ENCODE measurements around the gene USO1.
"Not testable (repeated sequence)": the region's sequence is repeated elsewhere in the genome, so short reads cannot be mapped to it uniquely, and the experiment has no call there.

USO1 gene

DNA sequence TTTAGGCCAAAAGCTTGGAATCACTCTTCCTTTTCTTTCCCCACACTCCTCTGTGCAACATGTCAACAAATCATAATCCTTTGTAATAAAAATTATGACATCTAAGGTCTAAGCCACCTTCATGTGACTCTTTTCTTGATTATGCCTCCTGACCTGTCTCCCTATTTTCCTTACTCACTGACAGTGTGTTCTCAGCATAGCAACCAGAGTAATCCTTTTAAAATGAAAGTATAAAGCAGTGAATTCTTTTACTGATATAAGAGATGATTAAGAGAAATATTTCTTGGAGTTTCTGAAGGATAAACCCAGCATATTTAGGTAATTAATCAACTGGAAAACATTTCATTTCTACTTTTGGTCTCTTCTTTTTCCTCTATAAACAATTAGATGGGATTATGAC lies 44.7 kb downstream of the USO1 start:
- DNase-seq (ENCODE audit: low spot score) = no peak

DNA sequence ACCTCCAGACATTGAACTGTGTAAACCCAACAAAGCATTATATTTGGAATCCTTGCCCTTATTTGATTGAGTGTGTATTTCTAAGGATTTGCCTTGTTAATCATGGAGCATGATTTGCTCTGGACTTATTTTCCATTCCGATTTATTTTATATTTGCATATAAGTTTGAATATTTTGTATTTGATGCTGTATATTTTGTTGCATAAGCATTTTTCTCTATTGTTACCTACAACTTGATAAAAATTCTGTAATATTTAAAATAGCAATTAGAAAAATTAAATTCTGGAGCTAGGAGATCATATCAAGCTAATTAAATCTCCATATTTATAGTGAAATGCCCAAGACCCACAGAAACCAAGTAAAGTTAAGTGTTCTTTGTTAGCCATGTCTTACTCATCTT lies 47.2 kb downstream of the USO1 start:
- no peak for DNase-seq (ENCODE audit: low spot score)

DNA sequence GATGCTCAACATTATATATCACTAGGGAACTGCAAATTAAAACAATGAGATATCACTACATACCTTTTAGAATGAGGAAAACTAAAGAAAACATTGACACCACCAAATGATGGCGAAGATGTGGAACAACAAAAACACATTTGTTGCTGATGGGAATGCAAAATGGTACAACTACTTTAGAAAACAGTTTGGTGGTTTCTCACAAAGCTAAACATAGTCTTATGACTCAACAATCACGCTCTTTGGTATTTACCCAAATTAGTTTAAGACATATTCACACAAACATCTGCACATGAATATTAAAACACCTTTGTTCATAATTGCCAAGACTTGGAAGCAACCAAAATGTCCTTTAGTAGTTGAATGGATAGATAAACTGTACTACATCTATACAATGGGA lies 53.2 kb downstream of the USO1 start:
- no peak for DNase-seq (ENCODE audit: low spot score)

DNA sequence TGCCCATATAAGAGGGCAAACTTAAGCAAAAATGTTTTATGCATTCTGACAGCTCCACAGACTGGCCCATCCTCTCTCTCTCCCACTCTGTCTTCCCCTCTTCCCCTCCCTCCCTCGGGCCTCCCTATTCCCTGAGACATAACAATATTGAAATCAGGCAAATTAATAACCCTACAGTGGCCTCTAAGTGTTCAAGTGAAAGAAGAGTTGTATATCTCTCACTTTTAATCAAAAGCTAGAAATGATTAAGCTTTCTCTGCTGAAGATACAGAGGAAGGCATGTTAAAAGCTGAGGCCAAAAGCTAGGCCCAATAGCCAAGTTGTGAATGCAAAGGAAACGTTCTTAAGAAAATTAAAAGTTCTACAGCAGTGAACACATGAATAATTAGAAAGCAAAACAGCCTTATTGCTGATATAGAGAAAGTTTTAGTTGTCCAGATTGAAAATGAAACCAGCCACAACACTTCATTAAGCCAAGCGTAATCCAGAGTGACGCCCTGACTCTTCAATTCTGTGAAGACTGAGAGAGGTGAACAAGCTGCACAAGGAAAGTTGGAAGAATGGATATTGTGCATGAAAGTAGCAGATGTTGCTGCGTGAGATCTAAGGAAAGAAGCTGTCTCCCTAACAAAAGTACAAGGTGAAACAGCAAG lies 54.9 kb downstream of the USO1 start:
- DNase-seq (ENCODE audit: low spot score) = no peak

DNA sequence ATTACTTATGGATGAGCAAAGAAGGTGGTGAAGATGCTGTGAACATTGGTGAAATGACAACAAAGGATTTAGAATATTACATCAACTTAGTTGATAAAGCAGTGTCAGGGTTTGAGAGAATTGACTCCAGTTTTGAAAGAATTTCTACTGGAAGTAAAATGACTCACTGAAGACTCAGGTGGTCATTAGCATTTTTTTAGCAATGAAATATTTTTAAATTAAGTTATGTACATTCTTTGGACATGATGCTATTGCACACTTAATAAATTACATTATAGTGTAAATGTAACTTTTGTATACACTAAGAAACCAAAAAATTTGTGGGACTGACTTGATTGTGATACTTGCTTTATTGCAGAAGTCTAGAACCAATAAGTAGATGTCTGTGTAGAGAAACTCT lies 56.9 kb downstream of the USO1 start:
- no peak for DNase-seq (ENCODE audit: low spot score)

DNA sequence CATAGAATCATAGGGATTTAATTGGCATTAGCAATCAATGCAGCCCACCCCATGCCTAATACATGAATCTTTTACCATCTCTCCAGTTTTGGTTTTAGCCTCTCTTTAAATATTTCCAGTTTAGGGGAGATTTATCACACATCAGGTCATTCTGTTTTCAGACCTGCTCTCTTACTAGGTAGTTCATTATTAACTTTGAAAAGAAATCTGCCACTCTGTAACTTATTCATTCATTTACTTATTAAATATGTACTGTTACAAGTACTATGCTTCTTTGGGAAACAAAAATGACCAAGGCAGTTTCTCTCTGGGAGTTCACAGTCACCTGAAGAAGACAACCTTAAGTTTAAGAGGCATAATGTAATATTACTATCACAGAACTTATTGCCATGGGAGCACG lies 62.1 kb downstream of the USO1 start:
- DNase-seq (ENCODE audit: low spot score) = no peak

DNA sequence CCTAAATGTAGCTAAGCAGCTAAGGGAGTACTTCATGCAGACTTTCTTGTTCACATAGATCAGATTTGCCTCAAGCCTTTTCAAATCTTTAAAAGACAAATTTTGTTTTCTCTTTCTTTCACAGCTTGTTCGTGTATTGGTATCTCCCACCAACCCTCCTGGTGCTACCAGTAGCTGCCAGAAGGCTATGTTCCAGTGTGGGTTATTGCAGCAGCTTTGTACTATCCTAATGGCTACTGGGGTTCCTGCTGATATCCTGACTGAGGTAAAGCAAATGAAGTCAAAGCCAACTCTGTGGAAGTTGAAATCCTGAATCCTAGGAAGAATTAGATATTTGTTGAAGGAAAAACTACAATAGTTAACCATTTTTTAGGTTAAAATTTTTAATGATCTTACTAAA lies 62.6 kb downstream of the USO1 start:
- no peak for DNase-seq (ENCODE audit: low spot score)

DNA sequence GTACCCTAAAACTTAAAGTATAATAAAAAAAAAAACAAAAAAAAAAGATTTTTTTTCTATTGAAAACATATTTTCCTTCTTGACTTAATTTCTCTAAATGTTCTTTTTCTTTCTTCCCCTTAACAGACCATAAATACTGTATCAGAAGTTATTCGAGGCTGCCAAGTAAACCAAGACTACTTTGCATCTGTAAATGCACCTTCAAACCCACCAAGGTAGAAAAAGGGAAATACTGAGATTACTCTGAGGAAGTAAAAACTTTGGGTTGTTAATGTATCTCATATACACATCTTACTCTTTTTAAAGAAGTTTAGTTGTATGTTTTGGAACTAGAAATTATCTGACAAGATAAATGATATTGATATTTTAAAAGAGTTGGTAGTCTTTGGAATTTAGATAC lies 65.6 kb downstream of the USO1 start:
- no peak for DNase-seq (ENCODE audit: low spot score)

DNA sequence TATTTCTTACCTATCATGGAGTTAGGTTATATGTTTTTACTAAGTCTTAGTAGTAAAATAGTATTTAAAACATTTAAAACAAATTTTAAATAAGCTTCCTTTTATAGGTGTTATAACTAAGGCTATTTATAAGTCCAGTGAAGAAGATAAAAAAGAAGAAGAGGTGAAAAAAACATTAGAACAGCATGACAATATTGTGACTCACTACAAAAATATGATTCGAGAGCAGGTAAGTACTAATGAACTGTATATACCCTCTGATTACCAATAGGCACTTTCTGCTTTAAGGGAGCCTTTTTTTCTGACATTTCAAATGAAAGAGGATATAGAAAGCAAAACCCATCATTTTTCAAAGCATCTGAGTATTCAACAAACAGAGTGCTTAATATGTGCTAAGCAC lies 76.6 kb downstream of the USO1 start:
- DNase-seq (ENCODE audit: low spot score) = no peak

DNA sequence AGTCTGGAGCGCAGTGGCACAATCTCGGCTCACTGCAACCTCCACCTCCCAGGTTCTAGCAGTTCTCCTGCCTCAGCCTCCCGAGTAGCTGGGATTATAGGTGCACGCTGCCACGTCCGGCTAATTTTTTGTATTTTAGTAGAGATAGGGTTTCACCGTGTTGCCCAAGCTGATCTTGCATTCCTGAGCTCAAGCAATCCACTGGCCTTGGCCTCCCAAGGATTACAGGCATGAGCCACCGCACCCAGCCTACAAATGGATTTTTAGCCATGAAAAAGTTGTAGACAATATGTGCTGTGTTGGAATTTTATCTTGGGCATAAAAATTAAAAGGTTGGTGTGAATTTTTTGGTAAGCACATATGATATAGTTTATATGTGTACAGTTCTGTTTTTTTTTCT lies 81.7 kb downstream of the USO1 start:
- not testable (repeated sequence) for DNase-seq (ENCODE audit: low spot score)

DNA sequence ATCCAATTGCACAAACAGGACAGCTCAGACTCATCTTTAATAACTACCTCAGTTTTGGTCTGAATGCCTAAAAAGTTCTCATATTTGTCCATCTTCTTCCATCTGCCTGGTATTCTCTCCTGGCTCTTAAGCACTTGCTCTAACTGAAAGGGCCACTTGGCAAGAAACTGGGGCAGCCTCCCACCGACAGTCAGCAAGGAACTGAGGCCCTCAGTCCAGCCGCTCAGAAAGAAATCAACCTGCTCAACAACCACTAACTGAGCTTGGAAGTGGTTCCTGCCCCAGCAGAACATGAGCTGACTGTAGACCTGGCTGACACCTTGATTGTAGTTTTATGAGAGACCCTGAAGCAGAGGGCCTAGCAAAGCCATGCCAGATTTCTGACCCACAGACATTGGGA lies 93.5 kb downstream of the USO1 start:
- no peak for DNase-seq (ENCODE audit: low spot score)

DNA sequence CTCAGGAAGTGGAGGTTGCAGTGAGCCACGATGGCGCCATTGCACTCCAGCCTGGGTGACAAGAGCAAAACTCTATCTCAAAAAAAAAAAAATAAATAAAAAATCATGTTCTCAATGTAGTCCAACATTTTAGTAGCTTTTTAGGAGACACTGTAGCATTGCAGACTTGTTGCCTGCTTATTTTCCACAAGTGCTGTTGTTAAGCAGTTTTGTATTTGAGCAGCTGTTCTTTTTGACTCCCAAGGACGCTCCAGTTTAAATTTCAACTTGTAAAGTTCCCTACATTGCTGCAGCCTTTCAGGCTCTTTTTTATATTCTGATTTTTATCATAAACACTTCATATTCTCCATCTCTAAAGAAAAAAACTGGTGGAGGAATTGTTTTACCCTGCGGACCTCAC lies 94.7 kb downstream of the USO1 start:
- DNase-seq (ENCODE audit: low spot score) = no peak

DNA sequence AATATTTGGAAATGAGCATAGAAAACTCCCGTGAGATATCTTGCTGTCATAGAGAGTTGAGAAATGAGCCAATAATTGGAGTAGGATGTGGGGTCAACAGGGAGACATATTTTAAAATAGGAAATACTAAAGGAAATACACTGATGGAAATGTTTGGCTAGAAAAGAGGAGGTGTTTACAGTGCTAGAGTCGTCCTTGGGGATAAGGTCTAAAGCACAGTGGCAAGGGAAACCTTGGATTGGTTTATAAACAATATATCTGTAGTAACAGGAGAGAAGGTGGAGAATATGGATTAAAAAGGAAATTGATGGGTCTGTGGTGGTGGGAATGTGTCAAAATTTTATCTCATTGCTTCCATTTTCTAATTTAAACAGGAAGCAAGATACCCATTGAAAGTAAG lies 95.8 kb downstream of the USO1 start:
- no peak for DNase-seq (ENCODE audit: low spot score)

DNA sequence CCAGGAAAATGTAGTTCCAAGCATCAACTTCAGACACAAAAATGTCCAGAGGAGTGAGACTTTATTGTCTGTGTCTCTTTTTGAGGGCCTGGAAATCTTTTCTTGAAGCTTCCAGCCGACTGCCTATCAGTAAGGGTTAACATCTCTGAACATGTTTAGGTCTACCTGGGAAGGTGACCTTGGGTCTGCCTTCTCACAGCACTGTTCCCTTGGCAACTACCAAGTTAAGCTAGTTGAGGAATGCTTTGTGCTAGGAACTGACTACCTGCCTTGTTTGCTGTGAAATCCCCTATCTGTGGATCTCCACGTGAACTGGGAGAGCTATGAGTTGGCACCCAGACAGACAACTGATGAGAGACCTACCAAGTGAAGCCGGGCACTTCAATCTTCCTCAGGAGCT lies 96.3 kb downstream of the USO1 start:
- DNase-seq (ENCODE audit: low spot score) = no peak

DNA sequence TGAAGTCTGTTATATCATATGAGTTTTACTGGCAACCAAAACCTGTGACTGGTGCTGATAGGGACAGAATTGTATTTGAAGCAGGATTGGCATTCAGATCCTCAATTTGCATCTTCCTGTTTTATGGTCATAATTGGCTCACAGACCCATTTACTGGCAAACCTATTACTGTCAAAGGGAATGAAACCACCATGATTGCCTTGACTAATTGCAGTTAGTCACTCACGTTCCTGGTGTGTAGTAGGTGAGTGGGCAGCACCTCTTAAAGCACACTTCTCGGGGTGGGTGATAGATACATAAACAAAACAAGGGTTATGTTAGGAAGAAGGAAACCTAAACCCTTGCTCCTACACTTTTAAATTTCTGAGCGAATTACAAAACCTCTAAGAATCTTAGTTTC lies 96.8 kb downstream of the USO1 start:
- DNase-seq (ENCODE audit: low spot score) = no peak

DNA sequence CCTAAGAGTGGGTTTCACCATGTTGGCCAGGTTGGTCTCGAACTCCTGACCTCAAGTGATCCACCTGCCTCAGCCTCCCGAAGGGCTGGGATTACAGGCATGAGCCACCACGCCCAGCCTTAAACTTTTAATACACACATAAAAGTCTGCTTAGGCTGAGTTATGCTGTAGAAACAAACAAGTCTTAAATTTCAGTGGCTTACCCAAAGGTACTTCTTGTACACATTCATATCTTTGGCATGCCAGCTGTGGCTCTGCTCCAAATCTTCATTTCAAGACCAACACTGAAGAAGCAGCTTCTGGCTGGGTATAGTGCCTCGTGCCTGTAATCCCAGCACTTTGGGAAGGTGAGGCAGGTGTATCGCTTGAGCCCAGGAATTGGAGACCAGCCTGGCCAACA lies 97.6 kb downstream of the USO1 start:
- no peak for DNase-seq (ENCODE audit: low spot score)

DNA sequence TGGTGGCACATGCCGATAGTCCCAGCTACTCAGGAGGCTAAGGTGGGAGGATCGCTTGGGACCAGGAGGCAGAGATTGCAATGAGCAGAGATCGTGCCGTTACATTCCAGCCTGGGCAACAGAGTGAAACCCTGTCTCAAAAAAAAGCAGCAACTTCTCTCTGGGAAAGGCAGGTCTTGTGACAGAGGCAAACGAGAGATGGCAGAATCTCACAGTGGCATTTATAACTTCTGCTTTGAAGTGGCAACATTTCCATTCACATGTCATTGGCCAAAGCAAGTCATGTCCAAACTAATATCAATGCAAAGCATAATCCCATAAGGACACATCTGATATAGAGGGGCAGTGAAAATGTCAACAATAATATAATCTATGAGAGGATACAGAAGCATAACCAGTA lies 98.0 kb downstream of the USO1 start:
- no peak for DNase-seq (ENCODE audit: low spot score)

DNA sequence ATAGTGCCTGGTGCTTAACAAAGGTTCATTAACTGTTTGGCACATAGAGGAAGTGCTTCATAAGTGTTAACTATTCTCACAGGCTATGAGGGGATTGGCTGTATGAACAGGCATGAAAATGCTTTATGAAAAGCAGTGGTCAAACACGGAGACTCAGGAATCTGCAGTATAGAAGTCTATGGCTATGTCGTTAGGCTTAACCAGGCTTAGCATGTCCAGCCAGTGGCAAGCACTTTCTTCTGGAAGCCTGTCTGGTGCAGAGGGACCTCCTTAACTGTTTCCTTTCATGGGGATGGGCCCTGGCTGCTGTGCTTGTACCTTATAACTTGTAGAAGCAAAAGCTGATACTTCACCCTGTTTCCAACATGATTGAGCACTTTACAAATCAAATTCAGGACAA lies 99.4 kb downstream of the USO1 start:
- no peak for DNase-seq (ENCODE audit: low spot score)

DNA sequence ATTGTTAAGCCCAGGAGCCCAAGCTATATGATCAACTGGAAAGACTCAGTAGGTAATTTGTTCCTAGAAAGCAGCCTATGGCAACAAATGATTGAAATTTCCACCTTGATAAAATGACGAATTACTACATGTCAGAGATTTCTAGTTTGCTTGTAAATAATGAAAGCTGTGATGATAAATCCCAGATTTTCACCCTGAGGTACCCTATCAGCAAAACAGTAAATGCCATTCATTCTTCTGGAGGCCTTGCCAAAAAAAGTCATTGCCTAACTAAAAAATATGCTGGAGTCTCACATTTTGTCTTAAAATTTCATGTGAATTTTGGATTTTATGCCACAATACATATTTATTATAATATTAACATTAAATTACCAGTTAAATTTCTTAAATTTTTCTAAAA lies 106.5 kb downstream of the USO1 start:
- no peak for DNase-seq (ENCODE audit: low spot score)

DNA sequence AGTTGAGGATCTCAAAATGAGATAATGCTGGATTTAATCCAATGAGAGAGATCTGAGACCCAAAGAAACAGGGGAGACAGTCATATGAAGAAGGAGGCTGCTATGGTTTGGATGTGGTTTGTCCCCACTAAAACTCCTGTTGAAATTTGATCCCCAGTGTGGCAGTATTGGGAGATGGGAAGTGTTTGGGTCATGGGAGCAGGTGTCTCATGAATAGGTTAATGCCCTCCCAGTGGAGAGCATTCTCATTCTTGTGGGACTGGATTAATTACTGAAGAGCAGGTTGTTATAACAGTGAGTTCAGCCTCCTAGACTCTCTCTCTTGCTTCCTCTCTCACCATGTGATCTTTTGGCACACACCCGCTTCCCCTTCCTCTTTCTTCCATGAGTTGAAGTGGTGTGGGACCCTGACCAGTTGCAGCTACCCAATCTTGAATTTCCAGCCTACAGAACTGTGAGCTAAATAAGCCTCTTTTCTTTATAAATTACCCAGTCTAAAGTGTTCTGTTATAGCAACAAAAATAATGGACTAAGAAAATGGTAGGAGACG lies 107.6 kb downstream of the USO1 start:
- no peak for DNase-seq (ENCODE audit: low spot score)

DNA sequence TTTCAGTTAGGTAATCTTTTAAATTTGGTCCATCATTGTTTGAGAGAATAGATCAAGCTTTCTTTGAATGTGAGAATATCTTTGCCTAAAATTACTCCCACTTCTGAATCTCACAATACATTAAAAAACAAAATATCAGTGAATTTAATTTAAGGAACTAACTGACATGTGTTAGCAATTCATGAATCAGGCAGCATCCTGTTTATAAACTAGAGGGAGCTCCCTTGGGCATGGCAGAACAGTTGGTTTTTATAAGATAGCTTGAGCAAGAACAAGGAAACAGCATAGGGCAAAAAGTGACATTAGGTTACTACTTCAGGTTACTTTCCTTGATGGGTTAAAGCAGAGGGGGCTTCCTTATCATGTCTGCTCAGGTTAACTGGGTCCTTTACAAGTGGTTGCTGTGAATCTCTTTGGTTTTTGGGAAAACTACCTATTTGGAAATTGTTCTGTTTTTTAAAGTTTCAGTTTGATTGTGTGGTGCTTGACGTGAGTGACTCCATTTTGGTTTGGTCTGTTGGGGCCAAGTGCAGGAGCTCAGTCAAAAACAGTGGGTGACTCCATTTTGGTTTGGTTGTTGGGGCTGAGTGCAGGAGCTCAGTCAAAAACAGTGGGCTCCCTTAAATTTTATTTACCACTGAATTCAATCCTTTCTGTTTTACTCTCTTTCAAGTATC lies 109.9 kb downstream of the USO1 start:
- no peak for DNase-seq (ENCODE audit: low spot score)

DNA sequence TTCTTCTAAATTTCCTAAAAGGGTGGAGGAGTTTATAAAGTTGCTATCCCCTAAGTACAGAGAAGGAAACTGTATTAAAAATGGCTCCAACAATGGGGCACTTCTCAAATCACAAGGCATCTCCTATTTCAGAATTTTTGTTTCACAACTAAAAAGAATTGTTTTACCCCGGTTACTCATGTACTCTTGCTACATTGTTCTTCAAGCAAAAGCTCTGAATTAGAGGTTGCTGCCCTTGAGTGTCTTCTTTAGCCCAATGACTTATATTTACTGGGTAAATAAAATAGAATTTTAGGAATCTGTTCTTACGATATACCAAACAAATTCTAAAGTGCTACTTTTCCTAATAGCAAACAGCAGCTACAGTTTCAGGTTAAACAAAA lies 110.4 kb downstream of the USO1 start:
- DNase-seq (ENCODE audit: low spot score) = no peak

DNA sequence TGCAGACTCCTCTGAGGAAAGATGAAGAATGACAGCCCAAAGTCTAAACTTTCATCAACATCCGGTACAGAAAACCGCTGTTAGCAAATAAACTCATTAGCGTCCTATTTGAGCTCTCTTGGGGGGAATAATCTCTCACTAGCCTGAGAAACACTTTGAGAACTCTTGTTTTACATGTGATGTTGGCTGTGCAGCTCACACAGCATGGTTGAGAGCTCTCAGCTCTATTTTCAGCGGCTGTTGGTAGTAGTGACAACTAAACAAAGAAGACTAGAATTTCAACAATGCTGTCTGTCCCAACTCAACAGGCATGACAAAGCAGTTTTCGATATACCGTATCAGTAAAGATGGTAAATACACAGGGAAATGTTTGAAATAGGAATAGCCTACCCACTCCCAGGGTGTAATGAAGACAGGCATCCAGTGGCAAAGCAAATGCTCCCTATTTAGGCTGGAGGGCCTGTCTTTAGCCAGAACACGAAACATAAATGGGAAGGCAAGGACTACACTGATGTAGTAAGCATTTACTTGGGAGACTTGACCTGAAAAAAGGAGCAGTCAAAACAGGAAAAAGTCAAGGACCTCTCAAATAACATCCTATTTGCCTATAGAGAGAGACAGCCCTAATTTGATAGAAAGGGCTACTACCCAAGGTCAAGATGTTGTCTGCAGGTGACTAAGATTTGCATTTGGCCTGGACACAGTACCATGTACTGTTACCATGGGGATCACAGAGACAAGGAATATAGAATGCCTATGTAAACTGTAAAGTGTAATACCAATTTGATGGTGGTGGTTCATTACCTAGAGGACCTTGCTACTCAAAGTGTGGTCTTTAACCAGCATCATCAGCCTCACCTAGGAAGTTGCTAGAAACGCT lies 117.5 kb downstream of the USO1 start:
- DNase-seq (ENCODE audit: low spot score) = no peak

Data from globus pallidus (tissue), 1 donor.